Activated CD4-positive, alpha-beta T cell treated with anti-CD3 and anti-CD28 coated beads for 36 hours (primary cell): ENCODE measurements around the gene ARID1B. TPM values are rescaled to one million over a fixed set of nuclear protein-coding genes. Genes with fewer than 3 reads are reported as not detected.

Experiments used
- ATAC-seq: fragments of 200-7000 bp; cut with Tn5 transposase; one replicate; pipeline ENCODE4 v1.10.0; 2021; ENCODE audit warnings: mild to moderate bottlenecking, moderate library complexity
- CTCF ChIA-PET: fragments of 350-600 bp; sonication (Branson Sonifier 250); formaldehyde crosslinking; loops from one replicate; lab custom pipeline; 2021; ENCODE audit warnings: antibody characterized with exemption; lab: Charles Lee
- POLR2A ChIA-PET: fragments of 350-600 bp; sonication (Branson Sonifier 250); formaldehyde crosslinking; loops from one replicate; lab custom pipeline; 2021; ENCODE audit warnings: antibody characterized with exemption, inconsistent platforms; lab: Charles Lee
- DNase-seq: peaks from one replicate; pipeline ENCODE4 v3.0.0-alpha.2; 2020
- H3K27ac Mint-ChIP-seq: one replicate; pipeline ENCODE4 v1.8.0; 2021; ENCODE audit warnings: mixed read lengths
- H3K27me3 Mint-ChIP-seq: one replicate; pipeline ENCODE4 v1.8.0; 2021; ENCODE audit warnings: mixed read lengths
- H3K36me3 Mint-ChIP-seq: one replicate; pipeline ENCODE4 v1.8.0; 2021; ENCODE audit warnings: low read depth, mixed read lengths
- H3K4me1 Mint-ChIP-seq: one replicate; pipeline ENCODE4 v1.8.0; 2021; ENCODE audit warnings: mixed read lengths
- H3K4me3 Mint-ChIP-seq: one replicate; pipeline ENCODE4 v1.8.0; 2021; ENCODE audit warnings: mild to moderate bottlenecking, moderate library complexity, mixed read lengths
- H3K9me3 Mint-ChIP-seq: one replicate; pipeline ENCODE4 v1.8.0; 2021; ENCODE audit warnings: low read depth, mixed read lengths
- intact Hi-C, 2 experiments: fragments of 100-400 bp; cut with DNase I in 1 of 2; cut with micrococcal nuclease in 1 of 2; formaldehyde crosslinking; loops; one replicate each; pipeline versions ENCODE4 v1.14.2 to v1.15.1; 2022 to 2024; cut with DNase I, micrococcal nuclease
- total RNA-seq, 2 experiments: library from RNA; stranded (reverse); gene quantifications; one replicate each; pipeline ENCODE4 v1.2.3, GENCODE V29; 2021

The ARID1B gene
- total RNA-seq, 2 experiments from 2014 or later: 42.2 to 53.6 TPM

DNA sequence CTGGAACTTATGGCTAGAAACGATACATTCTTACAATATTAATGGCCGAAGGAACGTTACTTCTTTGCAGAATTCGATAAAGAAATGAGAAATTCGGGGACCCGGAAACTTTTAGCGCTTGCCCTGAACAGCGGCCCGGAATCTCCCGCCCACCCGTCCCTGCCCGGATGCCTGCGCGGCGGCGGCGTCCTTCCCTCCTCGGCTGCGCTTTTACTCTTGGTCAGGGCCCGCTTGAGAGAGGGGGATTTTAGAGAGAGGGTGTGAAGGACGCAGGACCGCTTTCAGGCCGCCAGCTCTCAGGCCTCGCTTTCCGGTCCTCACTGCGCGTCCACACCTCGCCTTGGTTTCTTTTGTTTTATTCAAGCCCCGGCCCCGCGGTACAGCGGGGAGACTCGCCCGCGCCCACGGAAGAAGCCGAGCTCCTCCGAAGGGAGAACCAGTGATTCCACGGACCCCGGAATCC is 243.7 kb downstream of the ARID1B start:
- CTCF ChIA-PET: interaction anchor here (1.1 to 1.8 kb wide), 4 partner anchors 9 to 335 kb away, joined by 3 to 6 read pairs (median 4); no protein-coding TSS in a partner anchor
- Mint-ChIP-seq H3K27me3 (no peaks in the 10 kb centered on the region), H3K4me1 (peaks cover 51% of the 10 kb centered on the region), H3K9me3 (no peaks in the 10 kb centered on the region), H3K36me3 (no peaks in the 10 kb centered on the region), H3K4me3 (peak overlapping the region; percentile 88), H3K27ac (peak overlapping the region; percentile 100)
- DNase-seq (peak; percentile 81), ATAC-seq (peak; percentile 38)
- POLR2A ChIA-PET: interaction anchor here (0.6 to 1.5 kb wide), 7 partner anchors 34 to 242 kb away, joined by 3 to 4 read pairs (median 3); no protein-coding TSS in a partner anchor
- intact Hi-C loops: loop anchor here (1.0 to 5.0 kb wide), 16 partner anchors 42 to 1707 kb away; partner anchors contain the start of genes SNX9 (in 1 of the 2), TFB1M (in 1 of the 2) and ZDHHC14 (in 1 of the 2)

DNA sequence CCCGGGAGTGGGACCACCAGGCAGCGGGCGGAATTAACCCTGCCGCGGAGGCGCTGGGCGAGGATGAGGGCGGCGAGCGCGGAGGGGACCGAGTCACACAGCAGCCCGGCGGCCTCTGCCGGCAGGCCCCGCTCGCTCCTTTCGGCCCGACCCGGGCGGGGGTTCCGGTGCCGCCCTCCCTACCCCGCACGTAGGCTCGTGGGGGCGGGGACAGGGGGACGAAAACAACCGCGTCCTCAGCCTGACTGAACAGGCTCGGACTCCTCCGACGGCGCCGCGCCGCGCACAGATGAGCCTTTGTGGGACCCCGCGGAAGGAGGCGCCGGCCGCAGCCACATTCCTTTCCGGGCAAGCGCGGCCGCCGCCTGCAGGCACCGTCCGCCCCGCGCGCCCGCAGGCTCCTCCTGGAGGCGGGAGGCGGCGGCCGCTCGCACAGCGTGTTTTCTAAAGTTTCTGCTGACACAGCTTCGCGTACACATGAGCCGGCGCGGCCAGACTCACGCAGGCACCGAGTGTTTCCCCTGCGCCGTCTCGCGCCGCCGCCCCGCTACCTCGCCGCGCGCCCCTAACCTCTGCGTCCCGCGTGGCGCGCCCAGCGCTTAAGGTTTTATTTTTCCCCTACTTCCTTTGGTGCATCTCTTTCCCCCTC is 244.3 kb downstream of the ARID1B start:
- H3K9me3 Mint-ChIP-seq: peaks cover 1% of the 10 kb centered on the region
- peaks cover 53% of the 10 kb centered on the region for H3K4me1 Mint-ChIP-seq
- ChIA-PET POLR2A (interaction anchor here (0.6 to 1.5 kb wide), 5 partner anchors 35 to 242 kb away, joined by 3 to 4 read pairs (median 3); no protein-coding TSS in a partner anchor), CTCF (interaction anchor here (1.1 to 1.5 kb wide), 2 partner anchors 12 to 335 kb away, joined by 3 to 4 read pairs; no protein-coding TSS in a partner anchor)
- peaks cover 2% of the 10 kb centered on the region for H3K36me3 Mint-ChIP-seq
- H3K4me3 Mint-ChIP-seq: peak overlapping the region; percentile 88
- H3K27me3 Mint-ChIP-seq: no peaks in the 10 kb centered on the region
- ATAC-seq (peak; percentile 81), DNase-seq (peak; percentile 94)
- intact Hi-C loops: loop anchor here (1.0 to 5.0 kb wide), 16 partner anchors 43 to 1707 kb away; partner anchors contain the start of genes SNX9 (in 1 of the 2), TFB1M (in 1 of the 2) and ZDHHC14 (in 1 of the 2)
- peak overlapping the region; percentile 100 for H3K27ac Mint-ChIP-seq

DNA sequence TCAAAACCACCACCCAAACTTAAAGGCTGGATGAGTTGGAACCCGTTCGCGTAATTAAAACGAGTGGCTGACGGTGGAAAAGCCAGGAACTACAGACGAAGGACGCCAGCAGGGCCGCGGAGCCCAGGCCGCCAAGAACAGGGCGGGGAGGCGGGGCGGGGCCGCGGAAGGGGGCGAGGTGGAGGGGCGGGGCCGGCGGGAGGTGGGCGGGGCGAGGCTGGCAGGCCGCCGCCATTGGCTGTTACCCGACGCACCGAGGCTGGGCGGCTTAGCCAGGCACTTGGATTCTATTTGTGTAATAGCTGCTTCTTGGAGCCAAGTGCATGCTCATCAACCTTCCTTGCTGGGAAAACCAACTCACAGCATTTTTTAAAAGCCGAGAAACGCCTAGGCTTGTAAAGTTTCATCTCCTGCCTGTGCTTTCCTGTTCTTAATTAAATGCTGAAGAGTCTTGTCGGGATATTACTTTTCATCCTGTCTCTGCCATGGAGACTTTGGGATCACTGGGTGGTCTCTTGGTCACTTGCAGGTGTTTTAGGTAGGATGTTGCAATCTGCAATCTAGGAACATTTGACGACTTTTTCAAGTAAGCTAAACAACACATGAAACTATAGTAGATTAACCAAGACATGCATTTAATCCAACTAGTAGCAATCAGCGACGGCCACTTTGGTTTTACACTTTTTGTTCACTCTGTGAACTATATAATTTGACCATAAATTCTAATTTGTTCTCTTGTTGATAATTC is 245.0 kb downstream of the ARID1B start:
- Mint-ChIP-seq H3K9me3 (peaks cover 1% of the 10 kb centered on the region), H3K4me1 (peaks cover 50% of the 10 kb centered on the region), H3K27me3 (no peaks in the 10 kb centered on the region), H3K27ac (peak overlapping the region; percentile 100), H3K4me3 (peak overlapping the region; percentile 88), H3K36me3 (peaks cover 2% of the 10 kb centered on the region)
- peak; percentile 70 for ATAC-seq
- ChIA-PET POLR2A (interaction anchor here (1.0 to 1.6 kb wide), 4 partner anchors 34 to 243 kb away, joined by 3 to 6 read pairs (median 4); no protein-coding TSS in a partner anchor), CTCF (interaction anchor here (0.9 to 1.5 kb wide), 2 partner anchors 10 to 11 kb away, joined by 3 to 4 read pairs; no protein-coding TSS in a partner anchor)
- peak; percentile 93 for DNase-seq
- intact Hi-C loops: loop anchor here (1.0 to 5.0 kb wide), 19 partner anchors 34 to 1708 kb away; partner anchors contain the start of genes SNX9 (in 1 of the 2), TFB1M (in 1 of the 2) and ZDHHC14 (in 1 of the 2)

GRCh38 chr6:157023958-157024357 is 246.8 kb downstream of the ARID1B start:
- POLR2A ChIA-PET: no interaction called here
- H3K4me3 Mint-ChIP-seq: no peak overlapping the region
- H3K27me3 Mint-ChIP-seq: no peaks in the 10 kb centered on the region
- no peak overlapping the region for H3K27ac Mint-ChIP-seq
- DNase-seq (no peak), ATAC-seq (no peak)
- intact Hi-C loops: loop anchor here (2.0 to 5.0 kb wide), 6 partner anchors 43 to 798 kb away; partner anchors contain the start of genes SNX9 (in 1 of the 2) and ZDHHC14 (in 1 of the 2)
- peaks cover 1% of the 10 kb centered on the region for H3K9me3 Mint-ChIP-seq
- CTCF ChIA-PET: interaction anchor here (1.3 to 1.7 kb wide), 3 partner anchors 10 to 18 kb away, joined by 3 to 6 read pairs (median 6); no protein-coding TSS in a partner anchor
- peaks cover 2% of the 10 kb centered on the region for H3K36me3 Mint-ChIP-seq
- peaks cover 34% of the 10 kb centered on the region for H3K4me1 Mint-ChIP-seq

- ATAC-seq: no peak
- peaks cover 1% of the 10 kb centered on the region for H3K9me3 Mint-ChIP-seq
- DNase-seq: no peak
- intact Hi-C loops: loop anchor here (5.0 kb wide), 5 partner anchors 43 to 798 kb away; partner anchors contain the start of genes SNX9 (in 1 of the 2) and ZDHHC14 (in 1 of the 2)
- ChIA-PET CTCF (interaction anchor here (1.6 to 1.7 kb wide), 2 partner anchors 9 to 12 kb away, joined by 6 read pairs; no protein-coding TSS in a partner anchor), POLR2A (interaction anchor here (0.6 to 0.7 kb wide), 2 partner anchors 93 to 157 kb away, joined by 3 to 6 read pairs; no protein-coding TSS in a partner anchor)
- H3K36me3 Mint-ChIP-seq: peaks cover 6% of the 10 kb centered on the region
- H3K27ac Mint-ChIP-seq: no peak overlapping the region
- no peaks in the 10 kb centered on the region for H3K27me3 Mint-ChIP-seq
- H3K4me3 Mint-ChIP-seq: no peak overlapping the region
- peaks cover 31% of the 10 kb centered on the region for H3K4me1 Mint-ChIP-seq
Measured at GRCh38 chr6:157024745-157025144, 247.6 kb downstream of the ARID1B start.

DNA sequence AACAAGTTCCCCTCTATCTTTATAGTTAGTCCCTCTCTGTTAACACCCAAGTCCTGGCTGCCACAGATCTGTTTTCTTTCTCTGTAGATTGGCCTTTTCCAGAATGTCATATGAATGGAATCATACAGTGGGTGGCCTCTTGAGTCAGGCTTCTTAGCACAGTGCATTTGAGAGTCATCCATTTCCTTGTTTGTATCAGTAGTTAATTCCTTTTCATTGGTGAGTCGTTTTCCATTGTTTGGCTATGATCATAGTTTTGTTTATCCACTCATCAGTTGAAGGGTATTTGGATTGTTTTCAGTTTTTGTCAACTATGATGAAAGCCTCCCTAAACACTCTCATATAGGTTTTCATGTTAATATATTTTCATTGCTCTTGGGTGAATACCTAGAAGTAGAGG is 248.3 kb downstream of the ARID1B start:
- ChIA-PET CTCF (no interaction called here), POLR2A (no interaction called here)
- intact Hi-C loops: no loop called here
- DNase-seq: no peak
- Mint-ChIP-seq H3K27ac (no peak overlapping the region), H3K27me3 (no peaks in the 10 kb centered on the region), H3K9me3 (peaks cover 4% of the 10 kb centered on the region), H3K36me3 (peaks cover 6% of the 10 kb centered on the region), H3K4me3 (no peak overlapping the region), H3K4me1 (peaks cover 31% of the 10 kb centered on the region)
- ATAC-seq: no peak

- intact Hi-C loops: loop anchor here in 1 of 2 experiments (5.0 kb wide), 1 partner anchor 242 kb away; no protein-coding TSS in a partner anchor
- peaks cover 41% of the 10 kb centered on the region for H3K4me1 Mint-ChIP-seq
- H3K27ac Mint-ChIP-seq: no peak overlapping the region
- no peak for DNase-seq
- no peaks in the 10 kb centered on the region for H3K27me3 Mint-ChIP-seq
- peaks cover 4% of the 10 kb centered on the region for H3K9me3 Mint-ChIP-seq
- CTCF ChIA-PET: interaction anchor here (0.5 kb wide), 1 partner anchor 211 kb away, joined by 3 read pairs; no protein-coding TSS in a partner anchor
- H3K36me3 Mint-ChIP-seq: peaks cover 6% of the 10 kb centered on the region
- H3K4me3 Mint-ChIP-seq: no peak overlapping the region
- ATAC-seq: peak; percentile 59
- POLR2A ChIA-PET: no interaction called here
Measured at GRCh38 chr6:157029980-157030690, 253.0 kb downstream of the ARID1B start.

DNA sequence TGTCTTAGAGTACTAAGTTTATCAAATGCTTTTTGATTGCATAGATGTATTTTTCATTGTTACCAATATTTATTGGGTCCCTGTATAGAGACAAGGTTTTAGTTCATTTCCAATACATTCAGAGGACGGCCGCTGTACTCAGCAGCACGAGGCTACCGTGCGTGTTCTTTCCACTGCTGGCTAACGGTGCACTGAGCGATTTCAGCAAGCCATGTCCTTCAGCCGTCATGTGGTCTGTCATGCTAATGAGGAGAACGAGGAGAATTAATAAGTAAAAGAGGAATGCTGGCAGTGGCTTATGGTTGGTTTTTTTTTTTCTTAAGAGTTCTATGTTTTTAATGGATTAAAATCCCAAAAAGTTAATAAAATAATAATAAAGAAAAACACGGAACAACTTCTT is 253.6 kb downstream of the ARID1B start:
- H3K36me3 Mint-ChIP-seq: peaks cover 6% of the 10 kb centered on the region
- no peak overlapping the region for H3K4me3 Mint-ChIP-seq
- ChIA-PET POLR2A (no interaction called here), CTCF (no interaction called here)
- H3K27me3 Mint-ChIP-seq: no peaks in the 10 kb centered on the region
- peaks cover 4% of the 10 kb centered on the region for H3K9me3 Mint-ChIP-seq
- H3K4me1 Mint-ChIP-seq: peaks cover 34% of the 10 kb centered on the region
- intact Hi-C loops: loop anchor here in 1 of 2 experiments (5.0 kb wide), 1 partner anchor 242 kb away; no protein-coding TSS in a partner anchor
- ATAC-seq: no peak
- H3K27ac Mint-ChIP-seq: no peak overlapping the region
- DNase-seq: no peak

DNA sequence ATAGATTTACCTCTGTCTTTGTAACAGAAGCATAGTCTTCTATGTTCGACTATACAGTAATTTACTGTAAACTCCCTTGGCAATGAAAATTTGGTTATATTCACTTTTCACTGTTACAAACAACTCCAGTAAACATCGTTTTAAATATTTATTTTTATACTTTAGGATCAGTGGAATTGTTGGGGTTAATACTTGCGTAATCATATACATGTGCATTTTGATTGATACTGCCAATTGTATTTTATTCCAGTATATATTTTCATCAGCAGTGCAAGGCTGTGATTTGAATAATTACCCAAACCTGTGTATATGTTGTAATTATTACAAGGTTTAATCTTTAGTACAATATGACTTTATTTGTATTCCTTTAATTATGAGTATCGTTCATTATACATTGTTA is 255.7 kb downstream of the ARID1B start:
- intact Hi-C loops: loop anchor here in 1 of 2 experiments (5.0 kb wide), 1 partner anchor 239 kb away; no protein-coding TSS in a partner anchor
- peaks cover 33% of the 10 kb centered on the region for H3K4me1 Mint-ChIP-seq

More for the DNA sequence above, 255.7 kb downstream of the ARID1B start:
- ChIA-PET POLR2A (no interaction called here), CTCF (interaction anchor here (0.6 to 2.8 kb wide), 7 partner anchors 11 to 1307 kb away, joined by 3 to 32 read pairs (median 4); no protein-coding TSS in a partner anchor)
- Mint-ChIP-seq H3K9me3 (peaks cover 3% of the 10 kb centered on the region), H3K36me3 (peaks cover 4% of the 10 kb centered on the region), H3K27me3 (no peaks in the 10 kb centered on the region), H3K4me3 (peak overlapping the region; percentile 80), H3K27ac (peak overlapping the region; percentile 95)
- no peak for ATAC-seq
- no peak for DNase-seq
